A549 (cell line): ENCODE measurements around the gene LYRM7. TPM values are rescaled to one million over a fixed set of nuclear protein-coding genes. Genes with fewer than 3 reads are reported as not detected.

Experiments used
- ATAC-seq, 2 experiments: fragments of 200-7000 bp in 1 of 2; fragments of >200 bp in 1 of 2; cut with Nextera tagmentation in 1 of 2; cut with Tn5 transposase in 1 of 2; 3 replicates each; pipeline versions ENCODE4 v1.8.0 to v1.9.1; 2018 to 2020; ENCODE audit warnings: mild to moderate bottlenecking in 1 of 2, moderate library complexity in 1 of 2
- CTCF ChIA-PET: fragments of 300-600 bp; sonication (Branson Sonifier 250); formaldehyde crosslinking; extraction: SDS; loops from one replicate; lab custom pipeline; 2021; ENCODE audit warnings: antibody characterized with exemption, inconsistent platforms; lab: Yijun Ruan, JAX
- POLR2A ChIA-PET: fragments of 350-600 bp; formaldehyde crosslinking; extraction: SDS; loops from one replicate; lab custom pipeline; 2021; ENCODE audit warnings: antibody characterized with exemption, inconsistent platforms; lab: Yijun Ruan, JAX
- DNase-seq, 2 experiments: peaks; one replicate each; pipeline versions ENCODE4 v3.0.0 to v3.0.0-alpha.2; 2011 to 2016; ENCODE audit warnings: low read depth in 1 of 2, low spot score in 1 of 2
- FAIRE-seq: peaks from 2 replicates; lab custom pipeline; 2011; peaks lifted over from hg19 to GRCh38; lab: Jason Lieb, UNC
- H3K27ac ChIP-seq, 2 experiments: fragments of >200 bp; sonication (Bioruptor Twin); formaldehyde crosslinking; 3 replicates each; pipeline ENCODE4 v1.5.1; 2016 to 2017
- H3K4me1 ChIP-seq: fragments of >200 bp; sonication (Bioruptor Twin); formaldehyde crosslinking; 3 replicates; pipeline ENCODE4 v1.6.1; 2016
- H3K4me2 ChIP-seq: fragments of >200 bp; sonication (Bioruptor Twin); formaldehyde crosslinking; 3 replicates; pipeline ENCODE4 v1.6.1; 2016
- H3K4me3 ChIP-seq: fragments of >200 bp; sonication (Bioruptor Twin); formaldehyde crosslinking; 3 replicates; pipeline ENCODE4 v1.5.1; 2016
- H3K9me3 ChIP-seq: fragments of >200 bp; sonication (Bioruptor Twin); formaldehyde crosslinking; 3 replicates; pipeline ENCODE4 v1.6.1; 2016
- CBX8 ChIP-seq: fragments of 200-600 bp; sonication (generic); IDR thresholded peaks from 2 replicates; pipeline ENCODE4 v1.6.1; 2016
- ESRRA ChIP-seq: fragments of 150-350 bp; IDR thresholded peaks from 2 replicates; pipeline ENCODE4 v1.6.1; 2014; ENCODE audit warnings: mild to moderate bottlenecking, low read length, borderline replicate concordance
- HDAC2 ChIP-seq: fragments of 200-600 bp; sonication (generic); IDR thresholded peaks from 2 replicates; pipeline ENCODE4 v1.6.1; 2016
- HOXA7 ChIP-seq: fragments of 250-450 bp; sonication (Bioruptor Pico); IDR thresholded peaks from 2 replicates; pipeline ENCODE4 v1.5.0; 2020; ENCODE audit warnings: mild to moderate bottlenecking, moderate library complexity
- HOXB13 ChIP-seq: fragments of 250-450 bp; sonication (Bioruptor Pico); IDR thresholded peaks from 2 replicates; pipeline ENCODE4 v1.5.0; 2020; ENCODE audit warnings: low read depth, mild to moderate bottlenecking, moderate library complexity
- HOXB5 ChIP-seq: fragments of 250-450 bp; sonication (Bioruptor Pico); IDR thresholded peaks from 2 replicates; pipeline ENCODE4 v1.5.0; 2020; ENCODE audit warnings: mild to moderate bottlenecking, moderate library complexity
- KDM1A ChIP-seq: fragments of 200-600 bp; sonication (generic); IDR thresholded peaks from 2 replicates; pipeline ENCODE4 v1.6.1; 2016; ENCODE audit warnings: low read depth, mild to moderate bottlenecking
- MAZ ChIP-seq: fragments of 150-350 bp; IDR thresholded peaks from 2 replicates; pipeline ENCODE4 v1.6.1; 2014; ENCODE audit warnings: antibody characterized with exemption, low read depth, low read length, borderline replicate concordance
- NPAS2 ChIP-seq: fragments of 250-450 bp; sonication (Bioruptor Pico); IDR thresholded peaks from 2 replicates; pipeline ENCODE4 v1.8.0; 2022; ENCODE audit warnings: mild to moderate bottlenecking, moderate library complexity, borderline replicate concordance
- NR3C1 ChIP-seq: fragments of >200 bp; sonication (Bioruptor Twin); formaldehyde crosslinking; IDR thresholded peaks from 3 replicates; pipeline ENCODE4 v1.6.1; 2017
- PHF8 ChIP-seq: fragments of 200-600 bp; sonication (generic); IDR thresholded peaks from 2 replicates; pipeline ENCODE4 v1.6.1; 2016; ENCODE audit warnings: low read depth, mild to moderate bottlenecking, antibody characterized with exemption, moderate library complexity, borderline replicate concordance
- POLR2A ChIP-seq: IDR thresholded peaks from 2 replicates; pipeline ENCODE4 v1.6.1; 2012; ENCODE audit warnings: mild to moderate bottlenecking, low read length
- RAD21 ChIP-seq, 2 experiments: fragments of >200 bp in 1 of 2; sonication (Bioruptor Twin) in 1 of 2; formaldehyde crosslinking in 1 of 2; IDR thresholded peaks in 1 of 2; conservative IDR thresholded peaks in 1 of 2; 2 replicates in 1 of 2; 3 replicates in 1 of 2; pipeline ENCODE4 v1.6.1; 2012 to 2018; ENCODE audit warnings: inconsistent platforms in 1 of 2
- RARB ChIP-seq: fragments of 250-450 bp; sonication (Bioruptor Pico); IDR thresholded peaks from 2 replicates; pipeline ENCODE4 v1.8.0; 2021; ENCODE audit warnings: mild to moderate bottlenecking, moderate library complexity
- RFX5 ChIP-seq: fragments of 450-650 bp; IDR thresholded peaks from 2 replicates; pipeline ENCODE4 v1.7.1; 2014; ENCODE audit warnings: antibody characterized with exemption, mild to moderate bottlenecking, moderate library complexity
- SMC3 ChIP-seq: fragments of >200 bp; sonication (Bioruptor Twin); formaldehyde crosslinking; IDR thresholded peaks from 3 replicates; pipeline ENCODE4 v1.6.1; 2018; ENCODE audit warnings: inconsistent platforms
- ZFP36 ChIP-seq: fragments of 450-650 bp; IDR thresholded peaks from 2 replicates; pipeline ENCODE4 v1.6.1; 2014; ENCODE audit warnings: borderline replicate concordance; ENCODE audit not compliant: partially characterized antibody
- ZNF302 ChIP-seq: fragments of 250-450 bp; sonication (Bioruptor Pico); IDR thresholded peaks from 2 replicates; pipeline ENCODE4 v1.9.0; 2021; ENCODE audit warnings: inconsistent platforms, mild to moderate bottlenecking, moderate library complexity
- ZSCAN20 ChIP-seq: fragments of 250-450 bp; sonication (Bioruptor Pico); IDR thresholded peaks from 2 replicates; pipeline ENCODE4 v1.8.0; 2022; ENCODE audit warnings: mild to moderate bottlenecking, moderate library complexity
- WGBS: methylation state at CpG from one replicate; pipeline ENCODE4 v1.1.6; 2017; ENCODE audit errors: missing lambda C conversion rate; 5-methylcytosine and 5-hydroxymethylcytosine counted together
- polyA plus RNA-seq, 4 experiments: library from polyadenylated mRNA; depleted of rRNA in 3 of 4; stranded (reverse); fragments of >200 nt; fragmentation: RNase III in 1 of 4; extraction: RNeasy Plus Mini Kit Qiagen cat#74134 plus additional on column Dnase treatment in 1 of 4; gene quantifications; 2 replicates in 3 of 4; 3 replicates in 1 of 4; pipeline ENCODE4 v1.2.3, GENCODE V29; 2011 to 2017
- TF ChIP-seq, protein P1 (sequence below): fragments of 250-450 bp; sonication (Bioruptor Pico); IDR thresholded peaks from 2 replicates; pipeline ENCODE4 v1.5.0; 2020; ENCODE audit warnings: low read depth, mild to moderate bottlenecking, moderate library complexity
- TF ChIP-seq, protein P2 (sequence below): fragments of 150-350 bp; IDR thresholded peaks from 2 replicates; pipeline ENCODE4 v1.6.1; 2014; ENCODE audit warnings: low read depth, mild to moderate bottlenecking, low read length
- TF ChIP-seq, protein P3 (sequence below): fragments of >200 bp; sonication (Bioruptor Twin); formaldehyde crosslinking; IDR thresholded peaks from 3 replicates; pipeline ENCODE4 v1.5.1; 2016
- TF ChIP-seq, protein P4 (sequence below): IDR thresholded peaks from 2 replicates; pipeline ENCODE4 v1.6.1; 2012

LYRM7 gene
- polyA plus RNA-seq, 2 of the 4 experiments (the other 2 are of a cell fraction), result 6.2 to 11.1 TPM

DNA sequence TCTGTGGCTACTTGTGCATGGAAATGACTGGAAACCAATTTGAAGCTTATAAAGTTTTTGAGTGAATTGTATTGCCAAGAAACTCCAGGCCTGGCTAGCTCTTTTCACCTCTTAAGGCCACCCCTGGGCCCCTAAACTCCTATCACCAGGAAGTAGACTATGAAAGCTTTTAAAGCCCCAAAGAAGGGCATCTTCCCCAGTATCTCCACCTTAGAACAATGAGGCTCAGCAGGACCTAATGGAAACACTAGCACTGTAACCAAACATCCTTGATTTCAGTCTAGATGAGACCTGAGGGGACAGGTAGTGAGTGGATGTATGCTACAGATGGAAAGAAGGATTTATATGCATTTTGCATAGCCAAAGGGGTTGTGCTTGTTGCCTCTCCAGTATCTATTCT, 25.0 kb downstream of the LYRM7 start:
- Histone ChIP-seq H3K4me3 (no peak overlapping the region), H3K4me2 (no peak overlapping the region), H3K27ac (no peak overlapping the region)
- ATAC-seq (no peak; a peak in 1 of 6 replicates), DNase-seq (no peak)
- ChIA-PET POLR2A (interaction anchor here (0.7 kb wide), 1 partner anchor 69 kb away, joined by 3 read pairs; the partner anchor contains the start of gene CDC42SE2), CTCF (interaction anchor here (1.3 kb wide), 1 partner anchor 10 kb away, joined by 3 read pairs; no protein-coding TSS in a partner anchor)
- no peak for TF ChIP-seq SMC3
- TF ChIP-seq ZFP36, result no peak
- no peak for TF ChIP-seq ZNF302 (CRISPR knock-in tag)
- no peak for TF ChIP-seq ZSCAN20
- TF ChIP-seq KDM1A, result no peak
- no peak for TF ChIP-seq HOXB5 (CRISPR knock-in tag)
- no peak for TF ChIP-seq ESRRA
- no peak for TF ChIP-seq RARB (CRISPR knock-in tag)
- TF ChIP-seq, protein P1, sequence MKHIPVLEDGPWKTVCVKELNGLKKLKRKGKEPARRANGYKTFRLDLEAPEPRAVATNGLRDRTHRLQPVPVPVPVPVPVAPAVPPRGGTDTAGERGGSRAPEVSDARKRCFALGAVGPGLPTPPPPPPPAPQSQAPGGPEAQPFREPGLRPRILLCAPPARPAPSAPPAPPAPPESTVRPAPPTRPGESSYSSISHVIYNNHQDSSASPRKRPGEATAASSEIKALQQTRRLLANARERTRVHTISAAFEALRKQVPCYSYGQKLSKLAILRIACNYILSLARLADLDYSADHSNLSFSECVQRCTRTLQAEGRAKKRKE (CRISPR knock-in tag), result no peak
- TF ChIP-seq, protein P2, sequence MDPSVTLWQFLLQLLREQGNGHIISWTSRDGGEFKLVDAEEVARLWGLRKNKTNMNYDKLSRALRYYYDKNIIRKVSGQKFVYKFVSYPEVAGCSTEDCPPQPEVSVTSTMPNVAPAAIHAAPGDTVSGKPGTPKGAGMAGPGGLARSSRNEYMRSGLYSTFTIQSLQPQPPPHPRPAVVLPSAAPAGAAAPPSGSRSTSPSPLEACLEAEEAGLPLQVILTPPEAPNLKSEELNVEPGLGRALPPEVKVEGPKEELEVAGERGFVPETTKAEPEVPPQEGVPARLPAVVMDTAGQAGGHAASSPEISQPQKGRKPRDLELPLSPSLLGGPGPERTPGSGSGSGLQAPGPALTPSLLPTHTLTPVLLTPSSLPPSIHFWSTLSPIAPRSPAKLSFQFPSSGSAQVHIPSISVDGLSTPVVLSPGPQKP, result no peak
- no peak for TF ChIP-seq PHF8
- no peak for TF ChIP-seq POLR2A
- no peak for TF ChIP-seq HOXB13 (CRISPR knock-in tag)
- TF ChIP-seq, protein P3, sequence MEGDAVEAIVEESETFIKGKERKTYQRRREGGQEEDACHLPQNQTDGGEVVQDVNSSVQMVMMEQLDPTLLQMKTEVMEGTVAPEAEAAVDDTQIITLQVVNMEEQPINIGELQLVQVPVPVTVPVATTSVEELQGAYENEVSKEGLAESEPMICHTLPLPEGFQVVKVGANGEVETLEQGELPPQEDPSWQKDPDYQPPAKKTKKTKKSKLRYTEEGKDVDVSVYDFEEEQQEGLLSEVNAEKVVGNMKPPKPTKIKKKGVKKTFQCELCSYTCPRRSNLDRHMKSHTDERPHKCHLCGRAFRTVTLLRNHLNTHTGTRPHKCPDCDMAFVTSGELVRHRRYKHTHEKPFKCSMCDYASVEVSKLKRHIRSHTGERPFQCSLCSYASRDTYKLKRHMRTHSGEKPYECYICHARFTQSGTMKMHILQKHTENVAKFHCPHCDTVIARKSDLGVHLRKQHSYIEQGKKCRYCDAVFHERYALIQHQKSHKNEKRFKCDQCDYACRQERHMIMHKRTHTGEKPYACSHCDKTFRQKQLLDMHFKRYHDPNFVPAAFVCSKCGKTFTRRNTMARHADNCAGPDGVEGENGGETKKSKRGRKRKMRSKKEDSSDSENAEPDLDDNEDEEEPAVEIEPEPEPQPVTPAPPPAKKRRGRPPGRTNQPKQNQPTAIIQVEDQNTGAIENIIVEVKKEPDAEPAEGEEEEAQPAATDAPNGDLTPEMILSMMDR, result no peak
- TF ChIP-seq, all 56 proteins: peak for 0
- Histone ChIP-seq H3K4me1 (no peaks in the 10 kb centered on the region), H3K9me3 (no peaks in the 10 kb centered on the region)
- FAIRE-seq, result no peak

DNA sequence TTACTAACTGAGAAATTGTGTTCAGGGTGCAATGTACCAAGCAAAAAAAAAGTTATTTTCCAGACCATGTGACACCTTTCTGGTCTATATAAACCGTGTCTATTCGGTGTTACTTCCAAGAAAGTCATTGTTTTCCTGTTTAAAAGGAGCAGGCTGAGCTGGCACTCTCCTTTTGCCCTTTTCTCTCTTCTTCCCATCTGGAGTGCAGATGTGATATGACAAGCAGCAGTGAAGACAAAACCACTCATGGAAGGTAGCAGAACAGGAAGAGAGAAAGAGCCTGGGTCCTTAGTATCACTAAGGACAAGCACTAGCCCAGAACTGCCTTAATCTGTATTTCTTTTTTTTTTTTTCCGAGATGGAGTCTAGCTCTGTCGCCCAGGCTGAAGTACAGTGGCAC, 25.6 kb downstream of the LYRM7 start:
- no peak for DNase-seq
- CTCF ChIA-PET, result interaction anchor here (1.3 kb wide), 1 partner anchor 9 kb away, joined by 3 read pairs; no protein-coding TSS in a partner anchor
- no peak overlapping the region for H3K4me3 ChIP-seq
- WGBS, result 84% methylated on average over 4 of the region's 4 CpGs
- H3K27ac ChIP-seq, result no peak overlapping the region
- H3K4me2 ChIP-seq, result no peak overlapping the region
- no peaks in the 10 kb centered on the region for H3K9me3 ChIP-seq
- no peak for FAIRE-seq
- no peaks in the 10 kb centered on the region for H3K4me1 ChIP-seq
- POLR2A ChIA-PET, result interaction anchor here (0.6 kb wide), 1 partner anchor 66 kb away, joined by 4 read pairs; no protein-coding TSS in a partner anchor
- no peak for ATAC-seq
- TF ChIP-seq NR3C1 (no peak), NPAS2 (CRISPR knock-in tag) (no peak), ESRRA (no peak), CBX8 (no peak), HOXA7 (CRISPR knock-in tag) (no peak), MAZ (no peak), RAD21 (conservative IDR thresholded peaks at IDR 0.05 in 1 of 2, IDR thresholded peaks at IDR 0.05 in 1 of 2) (no peak), HDAC2 (no peak), RFX5 (no peak)
- TF ChIP-seq, protein P4, sequence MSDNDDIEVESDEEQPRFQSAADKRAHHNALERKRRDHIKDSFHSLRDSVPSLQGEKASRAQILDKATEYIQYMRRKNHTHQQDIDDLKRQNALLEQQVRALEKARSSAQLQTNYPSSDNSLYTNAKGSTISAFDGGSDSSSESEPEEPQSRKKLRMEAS, result no peak
- TF ChIP-seq, all 56 proteins: peak for 0
